Spleen (tissue), 7 donors: ENCODE results near the gene CAMTA2.

Experiments
- CTCF ChIP-seq, 11 experiments: fragments of 200-600 bp in 7 of 11; fragments of 450-650 bp in 4 of 11; sonication (generic) in 4 of 11; IDR thresholded peaks in 8 of 11; conservative IDR thresholded peaks in 3 of 11; 1 replicate in 7 of 11; 2 replicates in 4 of 11; pipeline versions ENCODE4 v1.4.0 to v1.8.0; 2016 to 2021; ENCODE audit warnings: antibody characterized with exemption in 11 of 11, inconsistent platforms in 4 of 11, mild to moderate bottlenecking in 1 of 11
- POLR2A ChIP-seq, 3 donors: fragments of 450-650 bp; IDR thresholded peaks; one replicate each; pipeline ENCODE4 v1.5.1; 2017; ENCODE audit warnings: antibody characterized with exemption in 3 of 3, mild to moderate bottlenecking in 1 of 3
- POLR2AphosphoS5 ChIP-seq, 3 donors: sonication (generic); formaldehyde crosslinking; IDR thresholded peaks; one replicate each; pipeline ENCODE4 v1.5.1; 2017; ENCODE audit warnings: antibody characterized with exemption in 3 of 3
- donor health status: DM: no; HTN: no; CAD: no; lungs with moderate emphysema.
- donor health status: DM: no; HTN: no; CAD: no.
- donor health status: DM: no; HTN: no; CAD: no.

GRCh38 chr17:4972322-4972721, 15.2 kb downstream of the CAMTA2 start:
- TF ChIP-seq CTCF (IDR thresholded peaks at IDR 0.05 in 8 of 11, conservative IDR thresholded peaks at IDR 0.05 in 3 of 11) (no peak), POLR2A (IDR thresholded peaks at IDR 0.05) (no peak), POLR2AphosphoS5 (IDR thresholded peaks at IDR 0.05) (peak in 2 of 3 donors; percentile 37 to 67)
